HCT116 (cell line): ENCODE data around the gene RGS7. TPM values are rescaled to one million over a fixed set of nuclear protein-coding genes. Genes with fewer than 3 reads are reported as not detected.

Experiments used
- ATAC-seq: fragments of 200-7000 bp; cut with Tn5 transposase; 2 replicates; pipeline ENCODE4 v1.9.1; 2020; ENCODE audit warnings: mild to moderate bottlenecking, moderate library complexity
- BruUV-seq: library from RNA; stranded (reverse); fragments of 400-500 nt; replicated peaks from 2 replicates; lab custom pipeline; 2021; lab: Mats Ljungman, UMichigan
- CTCF ChIA-PET: fragments of 300-600 bp; sonication (Branson Sonifier 250); formaldehyde crosslinking; loops from one replicate; lab custom pipeline; 2021; ENCODE audit warnings: antibody characterized with exemption; lab: Charles Lee
- POLR2A ChIA-PET: fragments of 300-600, 350-600 bp; sonication (Branson Sonifier 250); formaldehyde crosslinking; loops from one replicate; lab custom pipeline; 2021; ENCODE audit warnings: antibody characterized with exemption; lab: Charles Lee
- RAD21 ChIA-PET, 2 experiments: fragments of 300-600 bp; sonication (Branson Sonifier 250); formaldehyde crosslinking; loops; one replicate each; lab custom pipeline; 2023; ENCODE audit warnings: low total read pairs in 2 of 2; ENCODE audit not compliant: uncharacterized antibody in 2 of 2, unreplicated experiment in 2 of 2, low non-redundant PET in 1 of 2; lab: Charles Lee
- DNase-seq: peaks from one replicate; pipeline ENCODE4 v3.0.0-alpha.2; 2010; ENCODE audit warnings: low read depth, low spot score
- H2AFZ ChIP-seq: fragments of 200-600 bp; shearing (Covaris generic), sonication (generic); 2 replicates; pipeline ENCODE4 v1.6.1; 2017; ENCODE audit warnings: low read depth, mixed run types, mixed read lengths, antibody characterized with exemption, low read length; ENCODE audit not compliant: poor library complexity, severe bottlenecking
- H3K27ac ChIP-seq: 2 replicates; pipeline ENCODE4 v1.5.1; 2012; ENCODE audit warnings: low read depth, low read length
- H3K27me3 ChIP-seq: fragments of 200-600 bp; sonication (generic); 2 replicates; pipeline ENCODE4 v1.6.1; 2016; ENCODE audit warnings: mixed run types, low read length, mixed read lengths; ENCODE audit not compliant: insufficient read depth
- H3K36me3 ChIP-seq, 2 experiments: fragments of 200-500 bp in 1 of 2; fragments of 200-600 bp in 1 of 2; sonication (Bioruptor generic) in 1 of 2; sonication (generic) in 1 of 2; 2 replicates each; pipeline versions ENCODE4 v1.5.1 to v1.6.1; 2014 to 2016; ENCODE audit warnings: low read length in 2 of 2, inconsistent platforms in 1 of 2, mixed read lengths in 1 of 2, mixed run types in 1 of 2; ENCODE audit not compliant: insufficient read depth in 2 of 2, control insufficient read depth in 1 of 2
- H3K4me1 ChIP-seq, 2 experiments: fragments of 200-600 bp in 1 of 2; sonication (generic) in 1 of 2; 2 replicates each; pipeline versions ENCODE4 v1.5.1 to v1.6.1; 2012 to 2017; ENCODE audit warnings: low read length in 2 of 2, inconsistent platforms in 1 of 2, mild to moderate bottlenecking in 1 of 2, mixed read lengths in 1 of 2, mixed run types in 1 of 2, moderate library complexity in 1 of 2; ENCODE audit not compliant: insufficient read depth in 2 of 2, control insufficient read depth in 1 of 2
- H3K4me2 ChIP-seq: fragments of 200-600 bp; sonication (generic); 2 replicates; pipeline ENCODE4 v1.6.1; 2017; ENCODE audit warnings: mixed run types, low read length, mixed read lengths
- H3K4me3 ChIP-seq, 2 experiments: fragments of 200-600 bp in 1 of 2; sonication (generic) in 1 of 2; replicated peaks in 1 of 2; 2 replicates each; pipeline ENCODE4 v1.5.1; 2011 to 2016; ENCODE audit warnings: low read length in 2 of 2, control low read depth in 1 of 2, low read depth in 1 of 2, mild to moderate bottlenecking in 1 of 2, mixed read lengths in 1 of 2, mixed run types in 1 of 2
- H3K79me2 ChIP-seq: fragments of 200-600 bp; sonication (generic); 2 replicates; pipeline ENCODE4 v1.6.1; 2017; ENCODE audit warnings: mild to moderate bottlenecking, mixed run types, low read length, moderate library complexity, mixed read lengths; ENCODE audit not compliant: insufficient read depth
- H3K9ac ChIP-seq: fragments of 200-600 bp; sonication (generic); 2 replicates; pipeline ENCODE4 v1.6.1; 2016; ENCODE audit warnings: low read length, mixed read lengths
- H3K9me2 ChIP-seq: fragments of 200-600 bp; sonication (generic), shearing (Covaris generic); 2 replicates; pipeline ENCODE4 v1.6.1; 2017; ENCODE audit warnings: mixed run types, mild to moderate bottlenecking, moderate library complexity; ENCODE audit not compliant: insufficient read depth
- H3K9me3 ChIP-seq, 2 experiments: fragments of 200-500 bp in 1 of 2; fragments of 200-600 bp in 1 of 2; sonication (Bioruptor generic) in 1 of 2; sonication (generic) in 1 of 2; 2 replicates each; pipeline ENCODE4 v1.6.1; 2014 to 2017; ENCODE audit warnings: low read length in 2 of 2, mixed read lengths in 2 of 2, inconsistent platforms in 1 of 2, low read depth in 1 of 2, mild to moderate bottlenecking in 1 of 2, mixed run types in 1 of 2, moderate library complexity in 1 of 2; ENCODE audit not compliant: control insufficient read depth in 1 of 2, insufficient read depth in 1 of 2
- H4K20me1 ChIP-seq: fragments of 200-600 bp; sonication (generic), shearing (Covaris generic); 2 replicates; pipeline ENCODE4 v1.6.1; 2017; ENCODE audit warnings: mixed run types, mild to moderate bottlenecking, moderate library complexity; ENCODE audit not compliant: insufficient read depth
- ELF1 ChIP-seq: IDR thresholded peaks from 2 replicates; pipeline ENCODE4 v1.6.1; 2012; ENCODE audit warnings: low read depth, borderline replicate concordance
- EZH2 ChIP-seq: fragments of 200-600 bp; sonication (generic); IDR thresholded peaks from 2 replicates; pipeline ENCODE4 v1.6.1; 2017; ENCODE audit warnings: antibody characterized with exemption, mixed run types
- FOSL1 ChIP-seq: IDR thresholded peaks from 2 replicates; pipeline ENCODE4 v1.6.1; 2012; ENCODE audit warnings: low read depth
- JUND ChIP-seq: IDR thresholded peaks from 2 replicates; pipeline ENCODE4 v1.6.1; 2012
- MAX ChIP-seq: IDR thresholded peaks from 2 replicates; pipeline ENCODE4 v1.6.1; 2012
- POLR2A ChIP-seq: IDR thresholded peaks from 2 replicates; pipeline ENCODE4 v1.7.0; 2011; ENCODE audit warnings: borderline replicate concordance; ENCODE audit not compliant: insufficient read depth, insufficient read length; ENCODE audit errors: extremely low read depth
- POLR2AphosphoS5 ChIP-seq: IDR thresholded peaks from 2 replicates; pipeline ENCODE4 v1.6.1; 2011; ENCODE audit warnings: mild to moderate bottlenecking, low read depth, low read length, moderate library complexity
- SIN3A ChIP-seq: IDR thresholded peaks from 2 replicates; pipeline ENCODE4 v1.6.1; 2012; ENCODE audit warnings: low read depth
- SP1 ChIP-seq: IDR thresholded peaks from 2 replicates; pipeline ENCODE4 v1.6.1; 2012; ENCODE audit warnings: low read depth
- SRF ChIP-seq: IDR thresholded peaks from 2 replicates; pipeline ENCODE4 v1.6.1; 2012; ENCODE audit warnings: low read depth
- TCF7L2 ChIP-seq: IDR thresholded peaks from 2 replicates; pipeline ENCODE4 v1.7.0; 2011; ENCODE audit warnings: borderline replicate concordance, inconsistent platforms; ENCODE audit not compliant: insufficient read depth, insufficient read length; ENCODE audit errors: extremely low read depth
- YY1 ChIP-seq: IDR thresholded peaks from 2 replicates; pipeline ENCODE4 v1.6.1; 2011; ENCODE audit warnings: low read length, low read depth, moderate library complexity, mild to moderate bottlenecking; ENCODE audit not compliant: insufficient replicate concordance; ENCODE audit errors: extremely low read depth
- ZBTB33 ChIP-seq: IDR thresholded peaks from 2 replicates; pipeline ENCODE4 v1.6.1; 2011; ENCODE audit warnings: mild to moderate bottlenecking, low read length, moderate library complexity; ENCODE audit not compliant: insufficient replicate concordance; ENCODE audit errors: extremely low read depth
- ZNF274 ChIP-seq: fragments of 200-500 bp; sonication (Bioruptor generic); IDR thresholded peaks from 2 replicates; pipeline ENCODE4 v1.6.1; 2014; ENCODE audit warnings: mild to moderate bottlenecking, low read depth, low read length, inconsistent platforms
- intact Hi-C: fragments of 100-400 bp; cut with micrococcal nuclease; formaldehyde crosslinking; loops from 2 replicates; pipeline ENCODE4 v1.10.0; 2022
- total RNA-seq: library from RNA; stranded (reverse); gene quantifications from one replicate; pipeline ENCODE4 v1.2.1, GENCODE V29; 2021; ENCODE audit not compliant: unreplicated experiment
- TF ChIP-seq, protein P1 (sequence below): IDR thresholded peaks from 2 replicates; pipeline ENCODE4 v1.6.1; 2012
- TF ChIP-seq, protein P2 (sequence below), 3 experiments: fragments of 200-600 bp in 1 of 3; sonication (generic) in 1 of 3; IDR thresholded peaks in 2 of 3; conservative IDR thresholded peaks in 1 of 3; 2 replicates each; pipeline ENCODE4 v1.5.1; 2012 to 2017; ENCODE audit warnings: low read depth in 2 of 3, low read length in 2 of 3, antibody characterized with exemption in 1 of 3, borderline replicate concordance in 1 of 3, control low read depth in 1 of 3, mild to moderate bottlenecking in 1 of 3, mixed read lengths in 1 of 3, mixed run types in 1 of 3, moderate library complexity in 1 of 3; ENCODE audit not compliant: insufficient read depth in 1 of 3

The RGS7 gene
- total RNA-seq, 1 experiment from 2014 or later: not detected

DNA sequence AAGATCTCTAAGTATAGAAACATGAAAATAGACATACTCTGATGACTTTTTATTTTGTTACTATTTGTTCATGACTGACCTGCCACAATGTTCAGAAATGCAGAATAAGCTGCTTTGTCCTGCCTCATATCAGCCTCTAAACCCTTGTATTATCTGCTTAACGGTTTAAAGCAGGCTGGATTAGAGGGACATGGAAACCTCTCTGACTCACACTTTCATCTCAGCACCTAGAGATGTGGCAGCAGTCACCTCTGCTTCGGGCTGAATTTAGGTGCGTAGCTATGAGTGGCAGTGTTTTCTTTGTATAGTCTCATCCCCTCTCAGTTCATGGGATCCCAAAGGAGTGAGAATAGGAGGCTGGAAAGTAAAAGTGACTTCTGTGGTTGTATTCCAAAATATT is 255.4 kb downstream of the RGS7 start:
- Histone ChIP-seq H4K20me1 (no peaks in the 10 kb centered on the region), H3K27me3 (no peaks in the 10 kb centered on the region), H3K4me3 (no peak overlapping the region), H3K9ac (no peak overlapping the region), H3K4me2 (no peak overlapping the region), H3K9me3 (peaks cover 0 to 12% of the 10 kb centered on the region in 2 experiments; a peak in 2 of 4 replicates), H3K27ac (no peak overlapping the region), H2AFZ (no peak overlapping the region), H3K36me3 (no peaks in the 10 kb centered on the region), H3K4me1 (no peaks in the 10 kb centered on the region), H3K79me2 (no peaks in the 10 kb centered on the region), H3K9me2 (no peaks in the 10 kb centered on the region)
- intact Hi-C loops: no loop called here
- DNase-seq: no peak
- TF ChIP-seq, protein P1, sequence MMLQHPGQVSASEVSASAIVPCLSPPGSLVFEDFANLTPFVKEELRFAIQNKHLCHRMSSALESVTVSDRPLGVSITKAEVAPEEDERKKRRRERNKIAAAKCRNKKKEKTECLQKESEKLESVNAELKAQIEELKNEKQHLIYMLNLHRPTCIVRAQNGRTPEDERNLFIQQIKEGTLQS: no peak
- TF ChIP-seq, protein P2, sequence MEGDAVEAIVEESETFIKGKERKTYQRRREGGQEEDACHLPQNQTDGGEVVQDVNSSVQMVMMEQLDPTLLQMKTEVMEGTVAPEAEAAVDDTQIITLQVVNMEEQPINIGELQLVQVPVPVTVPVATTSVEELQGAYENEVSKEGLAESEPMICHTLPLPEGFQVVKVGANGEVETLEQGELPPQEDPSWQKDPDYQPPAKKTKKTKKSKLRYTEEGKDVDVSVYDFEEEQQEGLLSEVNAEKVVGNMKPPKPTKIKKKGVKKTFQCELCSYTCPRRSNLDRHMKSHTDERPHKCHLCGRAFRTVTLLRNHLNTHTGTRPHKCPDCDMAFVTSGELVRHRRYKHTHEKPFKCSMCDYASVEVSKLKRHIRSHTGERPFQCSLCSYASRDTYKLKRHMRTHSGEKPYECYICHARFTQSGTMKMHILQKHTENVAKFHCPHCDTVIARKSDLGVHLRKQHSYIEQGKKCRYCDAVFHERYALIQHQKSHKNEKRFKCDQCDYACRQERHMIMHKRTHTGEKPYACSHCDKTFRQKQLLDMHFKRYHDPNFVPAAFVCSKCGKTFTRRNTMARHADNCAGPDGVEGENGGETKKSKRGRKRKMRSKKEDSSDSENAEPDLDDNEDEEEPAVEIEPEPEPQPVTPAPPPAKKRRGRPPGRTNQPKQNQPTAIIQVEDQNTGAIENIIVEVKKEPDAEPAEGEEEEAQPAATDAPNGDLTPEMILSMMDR (IDR thresholded peaks at IDR 0.05 in 2 of 3, conservative IDR thresholded peaks at IDR 0.05 in 1 of 3; ENCODE audit: borderline replicate concordance in 1 of 3, insufficient read depth in 1 of 3, low read depth in 2 of 3, low read length in 2 of 3): no peak
- TF ChIP-seq ELF1 (no peak), ZNF274 (no peak), POLR2A (no peak), JUND (no peak)
- POLR2A ChIA-PET: no interaction called here
- RAD21 ChIA-PET: no interaction called here
- CTCF ChIA-PET: no interaction called here
- BruUV-seq: no TSS peak
- no peak for ATAC-seq

DNA sequence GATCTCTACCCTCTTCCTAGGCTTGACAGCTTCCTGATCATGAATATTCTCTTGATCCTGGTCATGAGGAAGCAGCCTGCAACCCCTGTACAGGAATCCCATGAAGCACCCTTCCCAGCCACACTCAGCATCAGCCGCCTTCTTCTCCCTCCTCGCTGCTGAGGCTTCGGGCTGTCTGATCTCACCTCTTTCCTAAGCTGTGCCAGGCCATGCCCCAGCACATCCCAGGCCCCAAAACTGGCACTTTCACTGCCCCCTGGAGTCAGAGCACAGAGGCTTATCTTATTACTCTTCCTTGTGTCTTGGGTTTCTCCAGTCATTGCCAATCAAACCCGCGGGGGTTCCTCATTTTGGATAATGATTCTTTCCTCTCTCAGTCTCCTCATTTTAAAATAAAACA is 259.5 kb downstream of the RGS7 start:
- DNase-seq (no peak), ATAC-seq (no peak)
- Histone ChIP-seq H3K27ac (no peak overlapping the region), H3K79me2 (no peaks in the 10 kb centered on the region), H4K20me1 (no peaks in the 10 kb centered on the region), H3K9me3 (peaks cover 0 to 8% of the 10 kb centered on the region in 2 experiments; a peak in 2 of 4 replicates), H2AFZ (no peak overlapping the region), H3K9me2 (no peaks in the 10 kb centered on the region), H3K4me2 (no peak overlapping the region), H3K36me3 (no peaks in the 10 kb centered on the region), H3K27me3 (no peaks in the 10 kb centered on the region), H3K4me1 (no peaks in the 10 kb centered on the region), H3K9ac (no peak overlapping the region), H3K4me3 (no peak overlapping the region)
- no TSS peak for BruUV-seq
- ChIA-PET POLR2A (no interaction called here), RAD21 (no interaction called here), CTCF (no interaction called here)
- intact Hi-C loops: no loop called here
- no peak for TF ChIP-seq ZBTB33
- TF ChIP-seq SP1: no peak
- no peak for TF ChIP-seq YY1
- no peak for TF ChIP-seq POLR2A
- TF ChIP-seq, protein P1: no peak
- no peak for TF ChIP-seq EZH2
- no peak for TF ChIP-seq MAX
- no peak for TF ChIP-seq SIN3A
- TF ChIP-seq ELF1: no peak
- TF ChIP-seq TCF7L2: no peak
- no peak for TF ChIP-seq FOSL1
- no peak for TF ChIP-seq SRF
- no peak for TF ChIP-seq ZNF274
- TF ChIP-seq POLR2AphosphoS5: no peak
